ENCODE results near the gene IL21R.
"Not testable (repeated sequence)": the region's sequence is repeated elsewhere in the genome, so short reads cannot be mapped to it uniquely, and the experiment has no call there.

IL21R gene

GRCh38 chr16:27377666-27378485 lies 24.1 kb upstream of the IL21R start:
- no peak for DNase-seq

DNA sequence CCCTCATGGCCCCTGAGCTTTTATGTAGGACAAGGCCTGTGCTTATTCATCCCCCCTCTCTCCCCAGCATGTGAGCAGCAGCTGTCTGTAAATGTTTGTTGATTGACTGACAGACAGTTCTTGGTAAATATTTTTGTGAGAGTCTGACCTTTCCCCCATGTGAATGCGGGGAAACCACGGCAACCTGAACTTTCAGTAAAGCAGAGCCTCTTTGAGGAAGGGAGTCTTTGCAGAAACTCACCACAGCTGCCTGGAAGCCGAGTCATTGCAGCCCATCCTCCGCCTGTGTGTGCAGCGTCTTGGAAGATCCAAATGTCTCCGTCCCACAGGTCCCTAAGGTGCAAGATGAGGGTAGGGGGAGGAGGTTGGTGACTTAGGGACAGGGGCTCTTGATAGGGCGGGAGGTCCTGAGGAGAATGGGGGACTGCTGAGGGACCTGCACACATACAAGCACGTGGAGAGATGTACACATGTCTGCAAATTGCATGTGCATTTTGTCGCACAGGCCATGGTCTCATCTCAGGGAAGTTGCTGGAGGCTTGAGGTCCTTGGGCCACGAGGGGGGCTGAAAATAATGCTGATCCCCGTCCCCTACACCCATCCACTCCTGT lies 23.0 kb upstream of the IL21R start:
- DNase-seq = no peak

GRCh38 chr16:27379919-27380318 lies 22.1 kb upstream of the IL21R start:
- no peak for DNase-seq

GRCh38 chr16:27381236-27381635 lies 20.7 kb upstream of the IL21R start:
- DNase-seq = no peak

DNA sequence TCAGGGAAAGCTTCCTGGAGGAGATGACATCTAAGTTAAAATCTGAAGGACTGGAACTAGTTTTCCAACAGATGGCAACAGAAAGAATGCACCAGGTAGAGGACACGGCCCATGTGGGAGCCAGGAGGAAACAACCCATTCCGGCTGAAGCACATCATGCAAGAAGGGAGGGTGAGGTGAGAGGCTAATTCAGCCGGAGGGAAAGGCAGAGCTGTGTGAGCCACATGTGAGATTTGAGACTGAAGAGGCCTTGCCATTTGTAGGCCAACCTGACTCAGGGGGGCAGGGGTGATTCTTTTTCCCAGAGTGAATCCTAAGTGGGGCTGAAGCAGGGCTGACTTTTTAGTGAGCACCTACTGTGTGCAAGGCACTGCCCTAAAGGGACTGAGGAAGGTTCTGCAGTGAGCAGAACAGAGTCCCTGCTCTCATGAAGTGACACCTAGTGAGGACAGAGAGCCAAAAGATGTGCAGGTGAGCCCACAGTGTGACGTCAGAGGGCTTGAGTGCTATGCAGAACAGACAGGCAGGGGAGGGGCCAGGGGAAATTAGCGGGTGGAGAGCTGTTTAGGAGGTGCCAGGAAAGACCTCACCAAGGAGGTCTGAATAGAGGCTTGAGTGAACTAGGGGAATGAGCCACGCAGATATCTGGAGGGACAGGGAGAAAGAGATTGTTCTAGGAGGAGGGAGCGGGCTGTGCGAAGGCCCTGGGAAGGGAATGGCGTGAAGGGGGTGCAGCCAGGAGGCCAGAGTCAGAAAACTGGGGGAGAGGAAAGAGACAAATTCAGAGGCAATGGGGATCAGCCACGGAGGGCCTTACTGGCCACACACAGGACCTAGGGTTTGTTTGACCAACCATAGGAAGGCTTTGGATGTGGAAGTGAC lies 19.8 kb upstream of the IL21R start:
- no peak for DNase-seq

DNA sequence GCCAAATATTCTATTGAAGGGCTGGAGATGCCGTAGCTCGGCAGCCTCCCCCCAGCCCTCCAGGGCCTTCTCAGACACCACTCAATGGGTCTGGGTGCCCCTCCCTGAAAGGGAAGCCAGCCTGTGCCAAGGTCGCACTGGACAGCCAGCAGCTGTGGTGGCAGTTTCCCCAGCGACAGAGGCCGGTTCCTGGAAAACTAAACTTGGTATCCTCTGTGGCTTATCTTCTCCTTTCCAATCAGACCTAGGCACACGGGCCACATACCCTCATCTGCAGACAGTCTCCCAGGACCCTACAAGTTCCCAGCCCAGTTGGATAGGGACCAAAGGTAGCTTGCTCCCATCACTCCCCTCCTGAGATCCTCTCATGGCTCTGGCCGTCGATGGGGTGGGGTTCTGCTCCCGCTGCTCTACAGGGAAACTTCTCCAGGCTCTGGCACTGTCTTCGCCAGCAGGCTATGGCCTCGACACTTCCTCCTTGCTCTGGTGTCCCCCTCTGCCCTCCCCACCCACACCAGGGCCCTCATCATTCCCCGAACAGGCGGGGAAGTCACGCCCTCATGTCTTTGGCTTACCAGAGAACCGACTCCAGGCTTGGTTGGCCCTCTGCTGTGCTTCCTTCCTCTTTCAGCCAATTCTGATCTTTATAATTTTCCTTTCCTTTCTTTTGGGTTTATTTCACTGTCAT lies 18.3 kb upstream of the IL21R start:
- DNase-seq = no peak

DNA sequence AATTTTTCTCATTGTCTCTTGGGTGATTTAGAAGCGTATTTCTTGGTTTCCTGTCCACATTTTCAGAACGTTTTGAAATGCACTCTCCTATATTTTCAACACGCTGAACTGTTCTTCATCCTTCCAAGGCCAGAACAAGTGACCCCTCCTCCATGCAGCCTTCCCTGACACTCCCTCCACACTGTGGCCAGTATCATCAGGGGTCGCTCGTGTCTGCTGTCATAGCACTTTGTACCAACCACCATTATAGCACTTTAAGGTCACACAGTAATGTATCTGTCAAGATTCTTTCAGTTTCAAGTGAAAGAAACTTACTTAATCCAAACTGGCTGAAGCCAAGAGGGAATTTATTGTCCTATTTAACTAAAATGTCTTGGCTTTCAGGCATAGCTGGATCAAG lies 17.5 kb upstream of the IL21R start:
- DNase-seq = no peak

DNA sequence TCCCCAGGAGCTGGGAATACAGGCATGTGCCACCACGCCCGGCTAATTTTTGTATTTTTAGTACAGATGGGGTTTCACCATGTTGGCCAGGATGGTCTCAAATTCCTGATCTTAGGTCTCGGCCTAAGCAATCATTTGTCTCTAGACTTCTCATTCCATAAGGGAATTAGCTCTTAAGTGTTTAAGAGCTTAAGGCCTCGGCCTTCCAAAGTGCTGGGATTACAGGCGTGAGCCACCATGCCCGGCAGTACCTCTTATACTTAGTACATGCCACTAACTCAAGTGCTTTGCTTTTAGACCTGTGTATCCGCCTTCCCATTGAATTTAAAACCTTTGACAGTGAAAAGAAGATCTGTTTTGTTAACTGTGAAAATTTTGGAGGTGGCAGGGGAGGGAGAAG lies 16.6 kb upstream of the IL21R start:
- no peak for DNase-seq

DNA sequence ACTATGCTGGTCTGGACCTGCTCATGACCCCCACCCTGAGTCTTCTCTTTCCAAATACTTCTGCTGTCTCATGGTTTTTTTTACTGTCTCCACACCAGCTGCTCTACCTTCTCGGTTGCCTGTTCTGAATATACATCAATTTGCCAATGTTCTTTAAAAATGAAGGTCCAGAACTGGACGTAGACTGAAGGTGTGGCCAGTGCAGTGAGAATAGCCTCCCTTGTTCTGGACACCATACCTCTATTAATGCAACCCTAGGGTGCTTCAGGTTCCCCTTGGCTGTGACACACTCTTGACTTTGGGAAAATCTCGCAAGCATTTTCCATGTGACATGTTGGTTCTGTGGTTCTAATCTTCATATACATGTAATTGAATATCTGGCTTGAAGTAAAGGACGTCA lies 15.3 kb upstream of the IL21R start:
- no peak for DNase-seq

- no peak for DNase-seq
These were observed 14.2 kb upstream of the IL21R start for GRCh38 chr16:27387724-27388123.

GRCh38 chr16:27389272-27389961 lies 12.6 kb upstream of the IL21R start:
- no peak for DNase-seq

GRCh38 chr16:27390151-27390550 lies 11.8 kb upstream of the IL21R start:
- no peak for DNase-seq

GRCh38 chr16:27392671-27393070 lies 9.3 kb upstream of the IL21R start:
- DNase-seq = no peak

DNA sequence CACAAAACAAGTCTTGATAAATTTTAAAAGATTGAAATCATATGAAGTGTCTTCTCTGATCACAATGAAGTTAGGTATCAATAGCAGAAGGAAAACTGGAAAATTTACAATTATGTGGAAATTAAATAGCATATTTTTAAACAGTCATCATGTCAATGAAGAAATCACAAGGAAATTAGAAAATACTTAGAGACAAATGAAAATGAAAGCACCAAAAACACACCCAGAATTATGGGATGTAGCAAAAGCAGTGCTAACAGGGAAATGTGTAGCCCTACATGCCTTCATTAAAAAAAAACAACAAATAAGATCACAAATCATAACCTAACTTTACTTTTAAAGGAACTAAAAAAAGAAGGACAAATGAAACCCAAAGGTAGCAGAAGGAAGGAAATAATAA lies 7.5 kb upstream of the IL21R start:
- DNase-seq = no peak

- DNase-seq = not testable (repeated sequence)
These were observed 3.6 kb upstream of the IL21R start for GRCh38 chr16:27398341-27398893.

DNA sequence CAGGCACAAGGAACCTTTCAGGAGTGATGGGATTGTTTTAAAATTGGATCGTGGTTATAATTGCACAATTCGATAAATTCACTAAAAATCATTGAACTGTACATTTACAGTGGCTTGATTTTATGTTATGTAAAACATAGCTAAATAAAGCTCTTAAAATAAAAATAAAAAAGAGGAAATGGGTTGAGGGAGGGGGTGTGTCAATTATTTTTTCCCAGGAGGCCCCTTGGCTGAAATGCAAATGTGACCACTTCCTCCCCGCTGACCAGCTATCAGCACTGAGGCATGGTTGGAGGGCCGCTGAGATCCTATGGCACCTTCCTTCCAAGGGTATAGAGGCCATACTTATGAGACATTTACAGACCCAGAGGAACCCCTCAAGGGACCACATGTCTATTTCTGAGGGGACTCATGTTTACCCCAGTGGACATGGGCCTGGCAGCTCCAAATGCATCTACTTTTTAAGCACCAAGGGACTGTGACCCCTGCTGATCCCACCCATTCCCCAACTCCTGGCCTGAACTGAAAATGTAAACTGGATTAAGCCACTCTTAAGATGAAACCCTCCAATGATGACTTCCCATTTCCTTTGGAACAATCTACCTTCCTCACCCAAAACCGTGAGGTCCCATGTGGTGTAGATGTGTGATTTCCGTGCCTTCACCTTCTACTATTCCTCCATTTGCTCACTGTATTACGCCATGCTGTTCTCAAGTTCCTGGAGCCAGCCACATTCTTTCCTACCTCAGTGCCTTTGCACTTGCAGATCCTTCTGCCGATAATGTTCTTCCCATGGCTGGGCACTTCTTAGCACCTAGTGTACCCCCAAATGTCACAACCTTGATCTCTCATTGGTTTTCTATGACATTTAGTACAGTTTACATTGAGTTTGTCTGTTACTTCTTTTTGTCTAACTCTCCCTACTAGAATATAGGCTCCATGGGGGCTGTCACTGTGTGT lies 2.8 kb upstream of the IL21R start:
- DNase-seq = no peak

DNA sequence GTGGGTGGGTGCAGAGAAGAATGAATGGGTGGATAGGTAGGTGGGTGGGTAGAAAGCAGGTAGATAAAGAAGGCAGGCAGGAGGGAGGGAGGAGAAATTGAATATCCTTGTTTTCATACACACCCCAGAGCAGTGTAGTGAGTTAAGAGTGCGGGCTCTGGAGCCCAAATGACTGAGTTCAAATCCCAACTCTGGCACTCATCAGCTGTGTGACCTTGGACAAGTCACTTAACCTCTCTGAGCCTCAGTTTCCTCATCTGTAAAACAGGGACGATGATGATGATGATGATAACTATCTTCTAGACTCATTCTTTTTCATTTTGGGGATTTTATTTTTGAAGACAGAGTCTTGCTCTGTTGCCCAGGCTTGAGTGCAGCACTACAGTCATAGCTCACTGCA lies 2.0 kb upstream of the IL21R start:
- no peak for DNase-seq

DNA sequence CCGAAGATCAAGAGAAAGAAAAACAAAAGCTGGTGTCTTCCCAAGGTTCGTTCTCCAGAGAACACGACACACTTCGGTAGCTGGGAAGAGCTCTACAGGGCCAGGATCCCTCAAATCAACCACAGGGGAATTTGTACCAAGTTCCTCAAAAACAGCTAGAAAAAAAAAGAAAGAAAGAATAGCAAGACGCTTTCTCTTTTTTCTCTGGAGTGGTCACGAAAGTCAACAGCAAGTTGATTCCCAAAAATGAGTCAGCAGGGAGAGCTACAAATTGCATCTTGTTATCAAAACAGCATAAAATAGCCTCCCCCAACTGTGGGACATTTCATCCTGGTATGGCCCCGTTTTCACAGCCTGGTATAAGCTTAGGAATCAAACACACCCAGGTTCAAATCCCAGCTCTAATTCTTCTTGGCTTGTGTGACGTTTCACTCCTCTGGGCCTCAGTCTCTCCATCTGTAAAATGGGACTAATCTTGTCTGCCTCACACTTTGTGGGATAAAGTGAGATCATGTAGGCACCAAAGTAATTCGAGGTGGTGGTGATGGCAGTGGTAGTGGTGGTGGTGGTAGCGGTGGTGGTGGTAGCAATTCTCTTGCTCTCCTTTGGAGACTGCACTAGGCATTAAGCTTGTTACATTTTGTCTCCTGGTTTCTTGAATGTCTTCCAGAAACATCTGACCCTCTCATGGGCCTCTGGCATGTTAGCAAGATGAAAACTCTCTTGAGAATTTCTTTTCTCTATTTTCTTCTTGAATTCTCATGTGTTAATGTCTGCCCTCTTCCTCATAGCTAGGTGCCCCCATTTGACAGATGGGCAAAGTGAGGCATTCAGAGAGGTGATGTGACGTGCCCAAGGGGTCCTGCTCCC lies 988 bp upstream of the IL21R start:
- no peak for DNase-seq

DNA sequence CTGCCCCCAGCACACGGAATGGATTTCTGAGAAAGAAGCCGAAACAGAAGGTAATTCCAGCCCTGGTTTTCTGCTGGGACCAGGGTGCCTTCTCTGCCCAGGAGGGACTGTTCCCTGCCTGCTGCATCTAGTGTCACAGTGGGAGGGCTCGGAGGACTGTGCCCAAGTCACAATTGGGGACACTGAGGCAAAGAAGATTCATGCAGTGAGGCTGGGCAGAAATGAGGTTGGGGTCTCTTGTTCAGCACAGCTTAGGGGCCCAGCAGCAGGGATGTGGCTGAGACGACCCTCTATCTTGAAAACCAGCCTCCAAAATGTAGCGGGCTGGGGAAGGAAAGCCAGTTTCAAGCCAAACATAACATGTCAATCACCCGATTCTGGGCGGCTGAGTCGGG lies 592 bp downstream of the IL21R start:
- no peak for DNase-seq
